ENCODE results near the gene CSNK2A1. TPM values are rescaled to one million over a fixed set of nuclear protein-coding genes. Genes with fewer than 3 reads are reported as not detected.

The CSNK2A1 gene
- polyA plus RNA-seq, 1 experiment: 136 TPM

DNA sequence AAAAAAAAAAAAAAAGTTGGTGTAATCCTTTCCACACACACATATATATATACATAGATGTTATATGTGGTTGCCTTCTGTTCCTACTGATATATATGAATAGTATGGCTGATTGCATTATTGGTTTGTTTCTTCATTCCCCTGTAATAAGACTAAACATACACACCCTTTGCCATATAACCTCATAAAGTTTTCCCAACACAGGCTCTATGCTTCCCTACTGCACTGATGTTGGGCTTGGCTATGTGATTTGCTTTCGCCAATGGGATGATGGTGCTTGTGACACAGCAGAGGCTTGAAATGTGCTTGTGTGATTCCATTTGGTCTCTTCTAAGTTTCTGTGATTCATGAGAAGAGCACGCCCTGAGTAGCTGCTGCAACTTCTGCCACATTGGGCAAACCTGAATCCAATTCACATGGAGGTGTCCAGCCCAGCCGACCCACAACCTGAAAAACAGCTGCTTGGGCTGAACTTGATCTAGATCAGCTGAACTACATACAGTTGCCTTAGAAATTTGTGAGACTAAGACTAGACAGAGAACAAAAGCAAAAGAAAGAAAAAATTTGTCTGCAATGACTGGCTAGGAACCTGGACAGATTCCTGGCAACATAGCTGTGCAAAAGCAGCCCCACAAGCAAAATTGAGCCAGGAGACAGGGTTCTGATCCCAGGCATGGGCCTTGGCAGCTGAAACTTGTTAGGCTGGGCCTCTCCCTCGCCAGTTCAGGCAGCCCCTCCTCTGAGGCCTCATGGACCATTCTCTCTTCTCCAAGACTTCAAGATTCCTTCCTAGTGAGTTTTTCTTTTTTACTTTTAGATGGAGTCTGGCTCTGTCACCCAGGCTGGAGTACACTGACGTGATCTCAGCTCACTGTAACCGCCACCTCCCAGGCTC, 67.9 kb downstream of the CSNK2A1 start:
- TF ChIP-seq, protein P1, sequence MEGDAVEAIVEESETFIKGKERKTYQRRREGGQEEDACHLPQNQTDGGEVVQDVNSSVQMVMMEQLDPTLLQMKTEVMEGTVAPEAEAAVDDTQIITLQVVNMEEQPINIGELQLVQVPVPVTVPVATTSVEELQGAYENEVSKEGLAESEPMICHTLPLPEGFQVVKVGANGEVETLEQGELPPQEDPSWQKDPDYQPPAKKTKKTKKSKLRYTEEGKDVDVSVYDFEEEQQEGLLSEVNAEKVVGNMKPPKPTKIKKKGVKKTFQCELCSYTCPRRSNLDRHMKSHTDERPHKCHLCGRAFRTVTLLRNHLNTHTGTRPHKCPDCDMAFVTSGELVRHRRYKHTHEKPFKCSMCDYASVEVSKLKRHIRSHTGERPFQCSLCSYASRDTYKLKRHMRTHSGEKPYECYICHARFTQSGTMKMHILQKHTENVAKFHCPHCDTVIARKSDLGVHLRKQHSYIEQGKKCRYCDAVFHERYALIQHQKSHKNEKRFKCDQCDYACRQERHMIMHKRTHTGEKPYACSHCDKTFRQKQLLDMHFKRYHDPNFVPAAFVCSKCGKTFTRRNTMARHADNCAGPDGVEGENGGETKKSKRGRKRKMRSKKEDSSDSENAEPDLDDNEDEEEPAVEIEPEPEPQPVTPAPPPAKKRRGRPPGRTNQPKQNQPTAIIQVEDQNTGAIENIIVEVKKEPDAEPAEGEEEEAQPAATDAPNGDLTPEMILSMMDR (IDR thresholded peaks at IDR 0.05; ENCODE audit: low read depth, low read length): no peak
- H3K4me3 ChIP-seq (ENCODE audit: low read depth, low read length): no peak overlapping the region
- no peaks in the 10 kb centered on the region for H3K27me3 ChIP-seq (ENCODE audit: control insufficient read depth, insufficient read depth, low read length)
- ChIA-PET POLR2A (no interaction called here), CTCF (interaction anchor here (0.9 to 5.0 kb wide), 3 partner anchors 12 to 122 kb away, joined by 3 to 59 read pairs (median 3); no protein-coding TSS in a partner anchor)
- H3K9me3 ChIP-seq (ENCODE audit: control insufficient read depth, insufficient read depth, low read length): no peaks in the 10 kb centered on the region
- no peak overlapping the region for H3K27ac ChIP-seq (ENCODE audit: low read depth, low read length)
- no peak for DNase-seq (ENCODE audit: low read depth, low spot score)

- Histone ChIP-seq H3K27ac (ENCODE audit: low read depth, low read length) (no peak overlapping the region), H3K27me3 (ENCODE audit: control insufficient read depth, insufficient read depth, low read length) (peaks cover 4% of the 10 kb centered on the region), H3K9me3 (ENCODE audit: control insufficient read depth, insufficient read depth, low read length) (no peaks in the 10 kb centered on the region), H3K4me3 (ENCODE audit: low read depth, low read length) (no peak overlapping the region)
- ChIA-PET POLR2A (interaction anchor here (0.7 kb wide), 1 partner anchor 34 kb away, joined by 3 read pairs; no protein-coding TSS in a partner anchor), CTCF (interaction anchor here (1.0 kb wide), 1 partner anchor 144 kb away, joined by 3 read pairs; no protein-coding TSS in a partner anchor)
- TF ChIP-seq, protein P1 (IDR thresholded peaks at IDR 0.05; ENCODE audit: low read depth, low read length): no peak
- DNase-seq (ENCODE audit: low read depth, low spot score): no peak
Measured at GRCh38 chr20:474581-474980, 69.0 kb downstream of the CSNK2A1 start.

DNA sequence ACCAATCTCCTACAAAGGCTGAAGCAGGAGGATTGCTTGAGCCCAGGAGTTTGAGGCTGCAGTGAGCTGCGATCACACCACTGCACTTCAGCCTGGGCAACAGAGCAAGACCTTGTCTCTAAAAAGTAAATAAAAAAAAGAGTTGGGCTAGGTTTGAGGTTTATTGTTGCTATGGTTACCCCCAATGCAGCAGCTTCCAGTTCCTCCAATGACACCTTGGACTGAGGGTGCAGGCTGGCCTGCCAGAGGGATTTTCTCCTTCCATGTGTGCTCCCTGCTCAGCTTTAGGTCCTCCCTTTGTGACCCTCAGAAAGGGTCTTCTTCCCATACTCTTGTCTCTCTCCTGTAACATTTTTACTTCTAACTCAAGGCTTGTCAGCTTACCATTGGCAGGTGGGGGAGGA, 70.7 kb downstream of the CSNK2A1 start:
- ChIA-PET CTCF (no interaction called here), POLR2A (no interaction called here)
- H3K27me3 ChIP-seq (ENCODE audit: control insufficient read depth, insufficient read depth, low read length): peaks cover 6% of the 10 kb centered on the region
- TF ChIP-seq, protein P1 (IDR thresholded peaks at IDR 0.05; ENCODE audit: low read depth, low read length): no peak
- no peak overlapping the region for H3K27ac ChIP-seq (ENCODE audit: low read depth, low read length)
- DNase-seq (ENCODE audit: low read depth, low spot score): no peak
- H3K9me3 ChIP-seq (ENCODE audit: control insufficient read depth, insufficient read depth, low read length): peaks cover under 1% of the 10 kb centered on the region; the same call in 1 of the 2 replicates
- no peak overlapping the region for H3K4me3 ChIP-seq (ENCODE audit: low read depth, low read length)

- H3K4me3 ChIP-seq (ENCODE audit: low read depth, low read length): no peak overlapping the region
- peaks cover 5% of the 10 kb centered on the region; the same call in 1 of the 2 replicates for H3K9me3 ChIP-seq (ENCODE audit: control insufficient read depth, insufficient read depth, low read length)
- no peak for DNase-seq (ENCODE audit: low read depth, low spot score)
- TF ChIP-seq, protein P1 (IDR thresholded peaks at IDR 0.05; ENCODE audit: low read depth, low read length): no peak
- CTCF ChIA-PET: no interaction called here
- POLR2A ChIA-PET: no interaction called here
- peaks cover 9% of the 10 kb centered on the region for H3K27me3 ChIP-seq (ENCODE audit: control insufficient read depth, insufficient read depth, low read length)
- H3K27ac ChIP-seq (ENCODE audit: low read depth, low read length): no peak overlapping the region
Measured at GRCh38 chr20:472137-472846, 71.3 kb downstream of the CSNK2A1 start.

All from AG04450 (cell line).